IPS-18a (cell line): ENCODE measurements around the gene NEDD4L.

Source experiments
- H3K27ac ChIP-seq: one replicate; pipeline ENCODE4 v1.5.1; 2013; ENCODE audit warnings: low read length
- H3K27me3 ChIP-seq: one replicate; pipeline ENCODE4 v1.6.1; 2013; ENCODE audit warnings: mild to moderate bottlenecking, low read length; ENCODE audit not compliant: control insufficient read depth, insufficient read depth
- H3K36me3 ChIP-seq: one replicate; pipeline ENCODE4 v1.6.1; 2013; ENCODE audit warnings: low read depth, low read length; ENCODE audit not compliant: control insufficient read depth
- H3K4me1 ChIP-seq: one replicate; pipeline ENCODE4 v1.6.1; 2013; ENCODE audit warnings: low read depth, low read length; ENCODE audit not compliant: control insufficient read depth
- H3K4me3 ChIP-seq: one replicate; pipeline ENCODE4 v1.5.1; 2013; ENCODE audit warnings: low read length
- H3K9ac ChIP-seq: one replicate; pipeline ENCODE4 v1.6.1; 2013; ENCODE audit warnings: mild to moderate bottlenecking, low read length, moderate library complexity
- H3K9me3 ChIP-seq: one replicate; pipeline ENCODE4 v1.6.1; 2013; ENCODE audit warnings: low read depth, low read length; ENCODE audit not compliant: control insufficient read depth

The NEDD4L gene

DNA sequence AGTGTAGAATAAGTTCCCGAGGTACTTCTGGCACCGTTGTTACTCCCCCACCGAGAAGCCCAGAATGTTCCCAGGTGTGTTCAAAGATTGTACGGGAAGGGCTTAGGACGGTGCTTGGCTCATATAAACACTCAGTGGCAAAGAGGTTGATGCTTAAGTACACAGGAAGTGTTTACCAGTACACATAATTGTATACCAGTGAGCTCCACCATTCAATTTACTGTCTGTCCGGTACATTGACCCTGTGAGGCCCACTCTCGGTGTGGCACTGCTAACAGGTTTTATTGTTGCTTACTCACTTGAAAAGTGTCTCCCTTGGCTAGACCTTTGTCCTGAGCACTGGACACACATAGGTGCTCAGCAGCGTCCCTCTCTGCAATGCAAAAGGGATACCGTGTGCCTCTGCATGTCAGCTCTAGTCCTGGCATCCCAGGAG, 191.0 kb downstream of the NEDD4L start:
- Histone ChIP-seq H3K9ac (no peak overlapping the region), H3K4me3 (no peak overlapping the region), H3K4me1 (peaks cover 10% of the 10 kb centered on the region), H3K36me3 (no peaks in the 10 kb centered on the region), H3K27me3 (no peaks in the 10 kb centered on the region), H3K9me3 (no peaks in the 10 kb centered on the region), H3K27ac (no peak overlapping the region)

GRCh38 chr18:58239879-58240278, 195.9 kb downstream of the NEDD4L start:
- no peaks in the 10 kb centered on the region for H3K27me3 ChIP-seq
- no peak overlapping the region for H3K9ac ChIP-seq
- H3K4me1 ChIP-seq: no peaks in the 10 kb centered on the region
- no peak overlapping the region for H3K27ac ChIP-seq
- H3K4me3 ChIP-seq: no peak overlapping the region
- H3K9me3 ChIP-seq: no peaks in the 10 kb centered on the region
- H3K36me3 ChIP-seq: no peaks in the 10 kb centered on the region

- Histone ChIP-seq H3K9ac (no peak overlapping the region), H3K9me3 (no peaks in the 10 kb centered on the region), H3K27ac (no peak overlapping the region), H3K4me3 (no peak overlapping the region), H3K4me1 (no peaks in the 10 kb centered on the region), H3K27me3 (no peaks in the 10 kb centered on the region), H3K36me3 (no peaks in the 10 kb centered on the region)
Observed at GRCh38 chr18:58241026-58241679, 197.1 kb downstream of the NEDD4L start.

DNA sequence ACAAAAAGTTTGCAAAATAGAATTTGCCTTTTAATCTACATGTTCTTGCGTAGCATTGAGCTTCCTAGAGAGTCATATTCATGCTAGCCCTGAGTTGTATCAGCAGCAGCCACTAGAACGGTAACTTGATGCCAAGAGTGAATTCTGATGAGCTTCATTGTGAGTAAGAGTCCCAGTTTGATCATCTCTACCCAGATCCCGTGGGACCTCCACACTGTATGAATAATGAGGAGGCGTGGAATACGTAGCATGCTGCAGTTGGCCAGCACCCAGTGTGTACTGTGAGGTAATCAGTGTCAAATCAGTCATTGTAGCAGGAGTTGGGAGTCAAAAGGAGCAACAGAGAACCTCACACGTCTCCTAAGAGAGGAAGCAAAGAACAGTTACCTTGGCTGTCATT, 197.9 kb downstream of the NEDD4L start:
- H3K27ac ChIP-seq: no peak overlapping the region
- H3K4me3 ChIP-seq: no peak overlapping the region
- peaks cover 1% of the 10 kb centered on the region for H3K4me1 ChIP-seq

DNA sequence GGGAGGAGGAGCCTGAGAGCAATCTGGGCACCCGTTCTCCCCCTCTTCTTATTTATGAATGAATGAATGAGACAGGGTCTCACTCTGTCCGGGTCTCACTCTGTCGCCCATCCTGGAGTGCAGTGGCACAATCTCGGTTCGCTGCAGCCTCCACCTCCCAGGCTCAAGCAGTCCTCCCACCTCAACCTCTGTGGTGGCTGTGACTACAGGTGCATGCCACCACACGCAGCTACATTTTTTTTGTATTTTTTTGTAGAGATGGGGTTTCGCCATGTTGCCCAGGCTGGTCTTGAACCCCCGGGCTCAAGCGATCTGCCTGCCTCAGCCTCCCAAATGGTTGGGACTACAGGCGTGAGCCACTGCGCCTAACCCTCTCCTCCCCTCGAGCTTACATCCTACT, 198.4 kb downstream of the NEDD4L start:
- Histone ChIP-seq H3K9me3 (no peaks in the 10 kb centered on the region), H3K36me3 (no peaks in the 10 kb centered on the region), H3K27ac (no peak overlapping the region), H3K4me1 (peaks cover 7% of the 10 kb centered on the region), H3K9ac (no peak overlapping the region), H3K4me3 (no peak overlapping the region), H3K27me3 (no peaks in the 10 kb centered on the region)

More for the DNA sequence above, 197.9 kb downstream of the NEDD4L start:
- no peaks in the 10 kb centered on the region for H3K36me3 ChIP-seq
- no peak overlapping the region for H3K9ac ChIP-seq
- no peaks in the 10 kb centered on the region for H3K9me3 ChIP-seq
- H3K27me3 ChIP-seq: no peaks in the 10 kb centered on the region

GRCh38 chr18:58242968-58243367, 198.9 kb downstream of the NEDD4L start:
- Histone ChIP-seq H3K9ac (no peak overlapping the region), H3K27ac (no peak overlapping the region), H3K27me3 (no peaks in the 10 kb centered on the region), H3K4me1 (peaks cover 12% of the 10 kb centered on the region), H3K9me3 (no peaks in the 10 kb centered on the region), H3K36me3 (no peaks in the 10 kb centered on the region), H3K4me3 (no peak overlapping the region)

GRCh38 chr18:58243401-58243800, 199.4 kb downstream of the NEDD4L start:
- no peak overlapping the region for H3K9ac ChIP-seq
- H3K9me3 ChIP-seq: no peaks in the 10 kb centered on the region
- peaks cover 12% of the 10 kb centered on the region for H3K4me1 ChIP-seq
- H3K4me3 ChIP-seq: no peak overlapping the region
- no peaks in the 10 kb centered on the region for H3K27me3 ChIP-seq
- H3K27ac ChIP-seq: no peak overlapping the region
- H3K36me3 ChIP-seq: no peaks in the 10 kb centered on the region

- Histone ChIP-seq H3K9me3 (no peaks in the 10 kb centered on the region), H3K4me1 (peaks cover 19% of the 10 kb centered on the region), H3K27me3 (no peaks in the 10 kb centered on the region), H3K4me3 (peak overlapping the region; percentile 2), H3K36me3 (no peaks in the 10 kb centered on the region), H3K27ac (no peak overlapping the region), H3K9ac (no peak overlapping the region)
Observed at GRCh38 chr18:58247363-58247834, 203.4 kb downstream of the NEDD4L start.

GRCh38 chr18:58249712-58250111, 205.7 kb downstream of the NEDD4L start:
- Histone ChIP-seq H3K36me3 (no peaks in the 10 kb centered on the region), H3K9me3 (no peaks in the 10 kb centered on the region), H3K4me3 (no peak overlapping the region), H3K27me3 (no peaks in the 10 kb centered on the region), H3K27ac (no peak overlapping the region), H3K9ac (no peak overlapping the region), H3K4me1 (peaks cover 32% of the 10 kb centered on the region)

DNA sequence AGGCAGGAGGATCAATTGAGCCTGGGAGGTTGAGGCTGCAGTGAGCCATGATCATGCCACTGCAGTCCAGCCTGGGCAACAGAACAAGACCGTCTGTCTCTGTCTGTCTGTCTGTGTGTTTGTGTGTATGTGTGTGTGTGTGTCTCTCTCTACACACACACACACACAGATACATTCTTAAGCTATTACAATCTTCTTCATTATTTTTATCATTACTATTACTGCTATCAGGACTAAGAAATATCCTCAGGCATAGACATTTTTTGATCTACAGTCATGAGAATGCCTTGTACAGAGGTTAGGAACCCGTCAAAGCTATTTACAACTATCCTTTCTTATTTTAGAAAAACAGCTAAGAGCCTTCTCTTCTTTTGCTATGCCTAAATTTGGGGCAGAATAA, 207.4 kb downstream of the NEDD4L start:
- H3K9me3 ChIP-seq: no peaks in the 10 kb centered on the region
- H3K9ac ChIP-seq: no peak overlapping the region
- no peaks in the 10 kb centered on the region for H3K36me3 ChIP-seq
- H3K27me3 ChIP-seq: no peaks in the 10 kb centered on the region
- H3K4me3 ChIP-seq: no peak overlapping the region
- H3K4me1 ChIP-seq: peaks cover 41% of the 10 kb centered on the region
- no peak overlapping the region for H3K27ac ChIP-seq

- no peak overlapping the region for H3K27ac ChIP-seq
- no peaks in the 10 kb centered on the region for H3K36me3 ChIP-seq
- no peak overlapping the region for H3K9ac ChIP-seq
- no peaks in the 10 kb centered on the region for H3K9me3 ChIP-seq
- no peaks in the 10 kb centered on the region for H3K27me3 ChIP-seq
- no peak overlapping the region for H3K4me3 ChIP-seq
- H3K4me1 ChIP-seq: peaks cover 37% of the 10 kb centered on the region
Observed at GRCh38 chr18:58252166-58252565, 208.1 kb downstream of the NEDD4L start.

- Histone ChIP-seq H3K4me1 (peaks cover 28% of the 10 kb centered on the region), H3K9me3 (no peaks in the 10 kb centered on the region), H3K4me3 (no peak overlapping the region), H3K27me3 (no peaks in the 10 kb centered on the region), H3K9ac (no peak overlapping the region), H3K36me3 (no peaks in the 10 kb centered on the region), H3K27ac (no peak overlapping the region)
Observed at GRCh38 chr18:58253318-58253717, 209.3 kb downstream of the NEDD4L start.
